Neural cell (in vitro differentiated cells): ENCODE measurements around the gene RSPO4. TPM values are rescaled to one million over a fixed set of nuclear protein-coding genes. Genes with fewer than 3 reads are reported as not detected.

ENCODE experiments used
- H2AFZ ChIP-seq: fragments of 200-600, 300-800 bp; sonication (generic), shearing (Covaris generic); 2 replicates; pipeline ENCODE4 v1.6.0; 2014; ENCODE audit warnings: low read depth, mild to moderate bottlenecking, antibody characterized with exemption, low read length, moderate library complexity
- H3F3A ChIP-seq: fragments of 200-600 bp; shearing (Covaris generic); 2 replicates; pipeline ENCODE4 v1.6.1; 2016; ENCODE audit warnings: mild to moderate bottlenecking, moderate library complexity, mixed read lengths, antibody characterized with exemption, low read length; ENCODE audit not compliant: insufficient read depth, poor library complexity, severe bottlenecking
- H3K27ac ChIP-seq: fragments of 200-600, 300-800 bp; sonication (generic), shearing (Covaris generic); 2 replicates; pipeline ENCODE4 v1.5.1; 2014; ENCODE audit warnings: mild to moderate bottlenecking, low read length, moderate library complexity
- H3K27me3 ChIP-seq: fragments of 300-800, 200-600 bp; sonication (generic), shearing (Covaris generic); 2 replicates; pipeline ENCODE4 v1.6.0; 2014; ENCODE audit warnings: mild to moderate bottlenecking, low read depth, low read length, moderate library complexity; ENCODE audit not compliant: insufficient read depth
- H3K36me3 ChIP-seq: fragments of 300-800, 200-600 bp; sonication (generic), shearing (Covaris generic); 2 replicates; pipeline ENCODE4 v1.5.1; 2014; ENCODE audit warnings: mild to moderate bottlenecking, antibody characterized with exemption, low read length, moderate library complexity; ENCODE audit not compliant: insufficient read depth
- H3K4me2 ChIP-seq: fragments of 300-800, 200-600 bp; sonication (generic), shearing (Covaris generic); 2 replicates; pipeline ENCODE4 v1.6.0; 2014; ENCODE audit warnings: mild to moderate bottlenecking, low read length
- H3K4me3 ChIP-seq: fragments of 300-800, 200-600 bp; sonication (generic), shearing (Covaris generic); 2 replicates; pipeline ENCODE4 v1.5.1; 2014; ENCODE audit warnings: mild to moderate bottlenecking, low read length, moderate library complexity
- H3K79me2 ChIP-seq: fragments of 200-600 bp; shearing (Covaris generic); replicated peaks from 2 replicates; pipeline ENCODE4 v1.6.0; 2014; ENCODE audit warnings: mild to moderate bottlenecking, low read length, moderate library complexity; ENCODE audit not compliant: insufficient read depth
- H3K9ac ChIP-seq: fragments of 300-800, 200-600 bp; sonication (generic), shearing (Covaris generic); 2 replicates; pipeline ENCODE4 v1.6.1; 2016; ENCODE audit warnings: mild to moderate bottlenecking, low read length, mixed read lengths
- H3K9me2 ChIP-seq: fragments of 200-600 bp; shearing (Covaris generic); 2 replicates; pipeline ENCODE4 v1.6.1; 2016; ENCODE audit warnings: mild to moderate bottlenecking, low read length, mixed read lengths; ENCODE audit not compliant: insufficient read depth
- H3K9me3 ChIP-seq: fragments of 200-600, 300-800 bp; sonication (generic), shearing (Covaris generic); 2 replicates; pipeline ENCODE4 v1.6.1; 2016; ENCODE audit warnings: mild to moderate bottlenecking, mixed run types, low read length, moderate library complexity, mixed read lengths
- H4K20me1 ChIP-seq: fragments of 200-600 bp; shearing (Covaris generic); 2 replicates; pipeline ENCODE4 v1.6.1; 2016; ENCODE audit warnings: mild to moderate bottlenecking, mixed run types; ENCODE audit not compliant: insufficient read depth
- EP300 ChIP-seq: fragments of 450-650 bp; conservative IDR thresholded peaks from 2 replicates; pipeline ENCODE4 v1.6.1; 2014; ENCODE audit warnings: antibody characterized with exemption, mild to moderate bottlenecking, moderate library complexity; ENCODE audit not compliant: poor library complexity, severe bottlenecking
- EZH2 ChIP-seq: fragments of 200-600, 300-800 bp; shearing (Covaris generic), sonication (generic); IDR thresholded peaks from 2 replicates; pipeline ENCODE4 v1.6.1; 2014; ENCODE audit warnings: antibody characterized with exemption, low read length, borderline replicate concordance, mild to moderate bottlenecking; ENCODE audit not compliant: insufficient read depth, poor library complexity, severe bottlenecking
- MXI1 ChIP-seq: fragments of 450-650 bp; conservative IDR thresholded peaks from 2 replicates; pipeline ENCODE4 v1.6.1; 2014; ENCODE audit warnings: antibody characterized with exemption, mild to moderate bottlenecking; ENCODE audit not compliant: poor library complexity, severe bottlenecking
- POLR2AphosphoS5 ChIP-seq: IDR thresholded peaks from 2 replicates; pipeline ENCODE4 v1.6.1; 2012
- RAD21 ChIP-seq: fragments of 450-650 bp; conservative IDR thresholded peaks from 2 replicates; pipeline ENCODE4 v1.6.1; 2014; ENCODE audit warnings: antibody characterized with exemption, mild to moderate bottlenecking, moderate library complexity
- SMC3 ChIP-seq: fragments of 450-650 bp; conservative IDR thresholded peaks from 2 replicates; pipeline ENCODE4 v1.6.1; 2014; ENCODE audit warnings: antibody characterized with exemption, mild to moderate bottlenecking, moderate library complexity; ENCODE audit not compliant: poor library complexity
- TAF1 ChIP-seq: IDR thresholded peaks from 2 replicates; pipeline ENCODE4 v1.6.1; 2012; ENCODE audit warnings: low read depth
- polyA plus RNA-seq: library from polyadenylated mRNA; depleted of rRNA; stranded (reverse); fragments of >200 nt; gene quantifications from 2 replicates; pipeline ENCODE4 v1.2.3, GENCODE V29; 2014
- TF ChIP-seq, protein P1 (sequence below): fragments of 450-650 bp; IDR thresholded peaks from 2 replicates; pipeline ENCODE4 v1.5.1; 2014; ENCODE audit warnings: antibody characterized with exemption, mild to moderate bottlenecking, moderate library complexity; ENCODE audit not compliant: poor library complexity, severe bottlenecking
- TF ChIP-seq, protein P2 (sequence below): IDR thresholded peaks from 2 replicates; pipeline ENCODE4 v1.6.1; 2012; ENCODE audit warnings: borderline replicate concordance

The RSPO4 gene
- polyA plus RNA-seq, 1 donor from 2014 or later, result 0.19 TPM

GRCh38 chr20:1034415-1034789, 32.3 kb upstream of the RSPO4 start:
- H3K4me2 ChIP-seq, result no peak overlapping the region
- no peaks in the 10 kb centered on the region for H3K36me3 ChIP-seq
- H3F3A ChIP-seq, result no peaks in the 10 kb centered on the region
- H3K27ac ChIP-seq, result no peak overlapping the region
- H3K9me3 ChIP-seq, result no peaks in the 10 kb centered on the region
- no peaks in the 10 kb centered on the region for H3K27me3 ChIP-seq
- no peaks in the 10 kb centered on the region for H4K20me1 ChIP-seq
- H2AFZ ChIP-seq, result no peak overlapping the region
- no peak for TF ChIP-seq MXI1
- TF ChIP-seq EZH2, result no peak
- no peak for TF ChIP-seq SMC3
- TF ChIP-seq, protein P1, sequence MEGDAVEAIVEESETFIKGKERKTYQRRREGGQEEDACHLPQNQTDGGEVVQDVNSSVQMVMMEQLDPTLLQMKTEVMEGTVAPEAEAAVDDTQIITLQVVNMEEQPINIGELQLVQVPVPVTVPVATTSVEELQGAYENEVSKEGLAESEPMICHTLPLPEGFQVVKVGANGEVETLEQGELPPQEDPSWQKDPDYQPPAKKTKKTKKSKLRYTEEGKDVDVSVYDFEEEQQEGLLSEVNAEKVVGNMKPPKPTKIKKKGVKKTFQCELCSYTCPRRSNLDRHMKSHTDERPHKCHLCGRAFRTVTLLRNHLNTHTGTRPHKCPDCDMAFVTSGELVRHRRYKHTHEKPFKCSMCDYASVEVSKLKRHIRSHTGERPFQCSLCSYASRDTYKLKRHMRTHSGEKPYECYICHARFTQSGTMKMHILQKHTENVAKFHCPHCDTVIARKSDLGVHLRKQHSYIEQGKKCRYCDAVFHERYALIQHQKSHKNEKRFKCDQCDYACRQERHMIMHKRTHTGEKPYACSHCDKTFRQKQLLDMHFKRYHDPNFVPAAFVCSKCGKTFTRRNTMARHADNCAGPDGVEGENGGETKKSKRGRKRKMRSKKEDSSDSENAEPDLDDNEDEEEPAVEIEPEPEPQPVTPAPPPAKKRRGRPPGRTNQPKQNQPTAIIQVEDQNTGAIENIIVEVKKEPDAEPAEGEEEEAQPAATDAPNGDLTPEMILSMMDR, result no peak
- TF ChIP-seq EP300, result no peak
- no peaks in the 10 kb centered on the region for H3K79me2 ChIP-seq
- no peak overlapping the region for H3K4me3 ChIP-seq
- no peaks in the 10 kb centered on the region for H3K9me2 ChIP-seq
- H3K9ac ChIP-seq, result no peak overlapping the region

- Histone ChIP-seq H3K4me3 (no peak overlapping the region), H3K36me3 (no peaks in the 10 kb centered on the region)
- TF ChIP-seq TAF1, result no peak
- no peak for TF ChIP-seq EP300
- TF ChIP-seq, protein P2, sequence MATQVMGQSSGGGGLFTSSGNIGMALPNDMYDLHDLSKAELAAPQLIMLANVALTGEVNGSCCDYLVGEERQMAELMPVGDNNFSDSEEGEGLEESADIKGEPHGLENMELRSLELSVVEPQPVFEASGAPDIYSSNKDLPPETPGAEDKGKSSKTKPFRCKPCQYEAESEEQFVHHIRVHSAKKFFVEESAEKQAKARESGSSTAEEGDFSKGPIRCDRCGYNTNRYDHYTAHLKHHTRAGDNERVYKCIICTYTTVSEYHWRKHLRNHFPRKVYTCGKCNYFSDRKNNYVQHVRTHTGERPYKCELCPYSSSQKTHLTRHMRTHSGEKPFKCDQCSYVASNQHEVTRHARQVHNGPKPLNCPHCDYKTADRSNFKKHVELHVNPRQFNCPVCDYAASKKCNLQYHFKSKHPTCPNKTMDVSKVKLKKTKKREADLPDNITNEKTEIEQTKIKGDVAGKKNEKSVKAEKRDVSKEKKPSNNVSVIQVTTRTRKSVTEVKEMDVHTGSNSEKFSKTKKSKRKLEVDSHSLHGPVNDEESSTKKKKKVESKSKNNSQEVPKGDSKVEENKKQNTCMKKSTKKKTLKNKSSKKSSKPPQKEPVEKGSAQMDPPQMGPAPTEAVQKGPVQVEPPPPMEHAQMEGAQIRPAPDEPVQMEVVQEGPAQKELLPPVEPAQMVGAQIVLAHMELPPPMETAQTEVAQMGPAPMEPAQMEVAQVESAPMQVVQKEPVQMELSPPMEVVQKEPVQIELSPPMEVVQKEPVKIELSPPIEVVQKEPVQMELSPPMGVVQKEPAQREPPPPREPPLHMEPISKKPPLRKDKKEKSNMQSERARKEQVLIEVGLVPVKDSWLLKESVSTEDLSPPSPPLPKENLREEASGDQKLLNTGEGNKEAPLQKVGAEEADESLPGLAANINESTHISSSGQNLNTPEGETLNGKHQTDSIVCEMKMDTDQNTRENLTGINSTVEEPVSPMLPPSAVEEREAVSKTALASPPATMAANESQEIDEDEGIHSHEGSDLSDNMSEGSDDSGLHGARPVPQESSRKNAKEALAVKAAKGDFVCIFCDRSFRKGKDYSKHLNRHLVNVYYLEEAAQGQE, result no peak
- TF ChIP-seq SMC3, result no peak
- TF ChIP-seq, protein P1, result no peak
- no peak for TF ChIP-seq MXI1
- no peak for TF ChIP-seq EZH2
- TF ChIP-seq POLR2AphosphoS5, result no peak
- TF ChIP-seq RAD21, result no peak
Observed at GRCh38 chr20:1033751-1034414, 31.8 kb upstream of the RSPO4 start.

More at GRCh38 chr20:1033751-1034414, 31.8 kb upstream of the RSPO4 start:
- Histone ChIP-seq H3K9me2 (no peaks in the 10 kb centered on the region), H3K27me3 (no peaks in the 10 kb centered on the region), H4K20me1 (no peaks in the 10 kb centered on the region), H3F3A (no peaks in the 10 kb centered on the region), H3K4me2 (no peak overlapping the region), H3K79me2 (no peaks in the 10 kb centered on the region), H3K9ac (no peak overlapping the region), H2AFZ (no peak overlapping the region), H3K27ac (no peak overlapping the region), H3K9me3 (no peaks in the 10 kb centered on the region)
